ENCODE measurements around the gene MLKL. TPM values are rescaled to one million over a fixed set of nuclear protein-coding genes. Genes with fewer than 3 reads are reported as not detected.
A peak's percentile ranks its signal among the peaks of the same experiment; 100 is the strongest.

The MLKL gene
- total and polyA plus RNA-seq, 2 of the 13 experiments (the other 11 are each of a cell fraction or from before 2014, with no cell fraction given) = 6.4 to 10.7 TPM

GRCh38 chr16:74700438-74701225 is at the start of gene MLKL (continued):
- no peak for TF ChIP-seq RAD51 (IDR thresholded peaks at IDR 0.05; ENCODE audit: borderline replicate concordance)
- TF ChIP-seq SMARCE1 (IDR thresholded peaks at IDR 0.05; ENCODE audit: borderline replicate concordance) = no peak
- peak; percentile 83; the same call in 1 of the 2 replicates for TF ChIP-seq FUBP1 (CRISPR knock-in tag; IDR thresholded peaks at IDR 0.05; ENCODE audit: borderline replicate concordance)
- no peak for TF ChIP-seq ZNF484 (CRISPR knock-in tag; IDR thresholded peaks at IDR 0.05; ENCODE audit: borderline replicate concordance, low read depth)
- TF ChIP-seq ZNF569 (CRISPR knock-in tag; IDR thresholded peaks at IDR 0.05; ENCODE audit: borderline replicate concordance) = no peak
- no peak for TF ChIP-seq ZNF460 (CRISPR knock-in tag; IDR thresholded peaks at IDR 0.05; ENCODE audit: borderline replicate concordance)
- peak; percentile 78; the same call in 1 of the 2 replicates for TF ChIP-seq EEA1 (CRISPR knock-in tag; IDR thresholded peaks at IDR 0.05; ENCODE audit: borderline replicate concordance)
- no peak for TF ChIP-seq SKI (IDR thresholded peaks at IDR 0.05; ENCODE audit: partially characterized antibody)
- TF ChIP-seq PRDM10 (CRISPR knock-in tag; IDR thresholded peaks at IDR 0.05; ENCODE audit: low read depth) = peak; percentile 59
- TF ChIP-seq ZNF446 (CRISPR knock-in tag; IDR thresholded peaks at IDR 0.05) = no peak
- no peak for TF ChIP-seq ZNF660 (CRISPR knock-in tag; IDR thresholded peaks at IDR 0.05; ENCODE audit: borderline replicate concordance, low read depth)
- TF ChIP-seq ZNF768 (CRISPR knock-in tag; IDR thresholded peaks at IDR 0.05) = peak; percentile 82
- peak; percentile 12; the same call in 1 of the 2 replicates for TF ChIP-seq RAD21 (CRISPR knock-in tag; IDR thresholded peaks at IDR 0.05)
- TF ChIP-seq ZNF503 (CRISPR knock-in tag; IDR thresholded peaks at IDR 0.05) = no peak
- TF ChIP-seq SMARCC2 (IDR thresholded peaks at IDR 0.05) = no peak
- no peak for TF ChIP-seq NCOA5 (CRISPR knock-in tag; IDR thresholded peaks at IDR 0.05)
- no peak; a peak in 1 of 4 replicates for TF ChIP-seq ATF4 (CRISPR knock-in tag; IDR thresholded peaks at IDR 0.05)
- no peak for TF ChIP-seq FOXK2 (IDR thresholded peaks at IDR 0.05)
- TF ChIP-seq ZNF713 (CRISPR knock-in tag; IDR thresholded peaks at IDR 0.05) = no peak
- peak; percentile 13 for TF ChIP-seq RBM39 (IDR thresholded peaks at IDR 0.05; ENCODE audit: low read depth, low read length, poor library complexity, severe bottlenecking)
- peak; percentile 31; the same call in 1 of the 2 replicates for TF ChIP-seq ZBTB20 (CRISPR knock-in tag; IDR thresholded peaks at IDR 0.05; ENCODE audit: borderline replicate concordance, low read depth)

Measured in HepG2 (cell line).